Measurements from ENCODE around the gene NUP210L. TPM values are rescaled to one million over a fixed set of nuclear protein-coding genes. Genes with fewer than 3 reads are reported as not detected.

The NUP210L gene
- total and polyA plus RNA-seq, 9 of the 15 experiments (the other 6 are each of a cell fraction or from before 2014, with no cell fraction given) = 0.01 to 0.04 TPM; not detected in 7

DNA sequence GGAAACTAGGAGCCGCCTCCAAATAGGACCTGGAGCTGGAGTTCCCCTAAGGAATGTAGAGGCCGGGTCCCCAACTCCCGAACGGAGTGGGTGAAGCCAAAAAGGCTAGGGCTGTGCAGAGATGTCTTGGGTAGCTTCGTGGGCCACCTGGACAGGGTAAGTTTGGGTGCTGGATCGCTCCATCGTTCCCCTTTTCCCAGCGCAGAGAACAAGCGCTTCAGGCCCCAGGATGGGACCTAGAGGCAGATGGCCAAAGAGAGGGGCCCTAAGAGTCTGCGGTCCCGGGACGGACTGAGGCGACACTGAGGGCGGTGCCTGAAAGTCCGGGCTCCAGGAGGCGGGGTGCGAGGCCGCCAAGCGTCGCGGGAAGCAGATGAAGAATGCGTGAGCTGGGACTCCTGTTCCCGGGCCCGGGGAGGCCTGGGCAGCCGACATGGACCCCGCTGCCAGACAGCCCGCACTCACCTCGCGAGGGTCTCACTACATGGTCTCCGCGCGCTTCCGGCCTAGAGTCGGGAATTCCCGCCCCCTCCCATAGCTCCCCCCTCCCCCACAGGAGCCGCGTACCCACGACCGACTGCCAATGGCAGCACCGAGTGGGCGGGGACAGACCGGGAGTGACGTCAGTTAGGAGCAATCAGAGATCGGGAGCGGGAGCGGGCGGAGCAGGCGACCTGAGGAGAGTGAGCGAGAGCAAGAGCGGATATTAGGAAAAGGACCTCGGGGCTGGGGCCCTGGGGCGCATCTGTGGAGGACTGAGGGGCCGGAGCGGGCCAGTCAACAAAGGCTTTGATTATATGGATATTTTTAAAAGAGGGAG lies 191.6 kb downstream of the NUP210L start, which contains the start of gene SLC39A1:
Gene SLC39A1, minus strand, starts transcription at position 508 of the 820 bp plus-strand sequence. CDS start 822 bp downstream, outside the sequence.
- peak within 1 kb of the TSS; percentile 89 for H3K4me2 ChIP-seq (ENCODE audit: insufficient read depth, low read length)
- no peaks in the 10 kb centered on the region for H3K27me3 ChIP-seq (ENCODE audit: control insufficient read depth in 2 of 2, insufficient read depth in 2 of 2, low read length in 2 of 2)
- in situ Hi-C loops (cut with MboI) = no loop called here
- POLR2A ChIA-PET = interaction anchor here (0.6 to 3.0 kb wide), 12 partner anchors 10 to 304 kb away, joined by 3 to 37 read pairs (median 4); partner anchors contain the start of genes DENND4B, GATAD2B, JTB and RPS27
- H3K36me3 ChIP-seq (ENCODE audit: control insufficient read depth, insufficient read depth, low read length) = peaks cover 28% of the 10 kb centered on the region; the same call in 2 of the 3 replicates
- intact Hi-C loops (cut with micrococcal nuclease) = no loop called here
- WGBS (ENCODE audit: insufficient coverage, low coverage, missing lambda C conversion rate) = under 1% methylated on average over 36 of the region's 54 CpGs
- FAIRE-seq (peak; percentile 78), ATAC-seq (peak; percentile 76), DNase-seq (ENCODE audit: extremely low read depth in 1 of 4, low spot score in 3 of 4) (peak; percentile 91 to 98 (median 94))
- H3K9ac ChIP-seq (ENCODE audit: insufficient read depth in 1 of 2, low read depth in 2 of 2, low read length in 2 of 2) = peak within 1 kb of the TSS; percentile 85 to 95
- peak within 1 kb of the TSS; percentile 81 for H3K27ac ChIP-seq (ENCODE audit: extremely low read depth, low read depth, low read length)
- H2AFZ ChIP-seq (ENCODE audit: low read depth, low read length) = peak within 1 kb of the TSS; percentile 87
- BruUV-seq (replicated peaks) = TSS peak; percentile 16
- H3K79me2 ChIP-seq (ENCODE audit: control insufficient read depth, insufficient read depth, low read length) = peaks cover 60% of the 10 kb centered on the region
- H3K4me3 ChIP-seq = peak within 1 kb of the TSS; percentile 74
- H3K4me1 ChIP-seq (replicated peaks in 1 of 2; ENCODE audit: control insufficient read depth in 2 of 2, insufficient read depth in 2 of 2, low read length in 2 of 2) = peaks cover 21 to 38% of the 10 kb centered on the region in 2 experiments; a peak in 4 of 5 replicates
- CTCF ChIA-PET (ENCODE audit: low intra/inter-chr PET ratio) = interaction anchor here (0.6 kb wide), 1 partner anchor 16 kb away, joined by 3 read pairs; no protein-coding TSS in a partner anchor
- H3K9me1 ChIP-seq (ENCODE audit: control insufficient read depth, insufficient read depth, low read length) = no peaks in the 10 kb centered on the region
- H4K20me1 ChIP-seq (replicated peaks; ENCODE audit: control insufficient read depth, insufficient read depth, low read length) = no peaks in the 10 kb centered on the region
- no peaks in the 10 kb centered on the region for H3K9me3 ChIP-seq (replicated peaks; ENCODE audit: control insufficient read depth, insufficient read depth, low read depth, low read length)
- TF ChIP-seq GTF2F1 (IDR thresholded peaks at IDR 0.05; ENCODE audit: low read depth, low read length) (no peak), RAD21 (CRISPR knock-in tag; conservative IDR thresholded peaks at IDR 0.05 in 1 of 2, IDR thresholded peaks at IDR 0.05 in 1 of 2) (no peak), ZNF778 (CRISPR knock-in tag; IDR thresholded peaks at IDR 0.05) (no peak), HNRNPLL (IDR thresholded peaks at IDR 0.05; ENCODE audit: low read depth, low read length, poor library complexity, severe bottlenecking) (no peak), ZNF239 (CRISPR knock-in tag; IDR thresholded peaks at IDR 0.05) (no peak), MCM2 (IDR thresholded peaks at IDR 0.05; ENCODE audit: low read depth) (no peak), ZBTB7A (IDR thresholded peaks at IDR 0.05; ENCODE audit: borderline replicate concordance, control insufficient read depth, low read depth, low read length) (peak; percentile 60; the same call in 1 of the 2 replicates), PHF20 (IDR thresholded peaks at IDR 0.05; ENCODE audit: partially characterized antibody) (no peak), PRPF4 (IDR thresholded peaks at IDR 0.05; ENCODE audit: insufficient read depth, low read depth, low read length, poor library complexity, severe bottlenecking) (no peak), GTF2E2 (tag; IDR thresholded peaks at IDR 0.05) (no peak), NFE2L1 (tag; IDR thresholded peaks at IDR 0.05; ENCODE audit: borderline replicate concordance, low read depth) (no peak), HNRNPH1 (optimal IDR thresholded peaks at IDR 0.05; ENCODE audit: low read depth, low read length) (no peak), FOXA3 (CRISPR knock-in tag; conservative IDR thresholded peaks at IDR 0.05 in 1 of 2, IDR thresholded peaks at IDR 0.05 in 1 of 2) (0 out of 4 replicates have a peak, but pooled peaks of 1 of the 2 experiments have one; percentile 51), BMI1 (IDR thresholded peaks at IDR 0.05; ENCODE audit: low read length) (no peak), ZC3H8 (IDR thresholded peaks at IDR 0.05) (no peak), PCBP2 (IDR thresholded peaks at IDR 0.05; ENCODE audit: low read depth, low read length, poor library complexity, severe bottlenecking) (no peak), SMARCE1 (IDR thresholded peaks at IDR 0.05) (no peak), ZNF274 (IDR thresholded peaks at IDR 0.05; ENCODE audit: borderline replicate concordance, low read depth, low read length) (no peak), TSC22D4 (tag; IDR thresholded peaks at IDR 0.05) (no peak)
- TF ChIP-seq, protein P1, sequence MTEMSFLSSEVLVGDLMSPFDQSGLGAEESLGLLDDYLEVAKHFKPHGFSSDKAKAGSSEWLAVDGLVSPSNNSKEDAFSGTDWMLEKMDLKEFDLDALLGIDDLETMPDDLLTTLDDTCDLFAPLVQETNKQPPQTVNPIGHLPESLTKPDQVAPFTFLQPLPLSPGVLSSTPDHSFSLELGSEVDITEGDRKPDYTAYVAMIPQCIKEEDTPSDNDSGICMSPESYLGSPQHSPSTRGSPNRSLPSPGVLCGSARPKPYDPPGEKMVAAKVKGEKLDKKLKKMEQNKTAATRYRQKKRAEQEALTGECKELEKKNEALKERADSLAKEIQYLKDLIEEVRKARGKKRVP (CRISPR knock-in tag; IDR thresholded peaks at IDR 0.05) = no peak

Data from K562 (cell line).